ENCODE data around the gene GRB2.

GRB2 gene

DNA sequence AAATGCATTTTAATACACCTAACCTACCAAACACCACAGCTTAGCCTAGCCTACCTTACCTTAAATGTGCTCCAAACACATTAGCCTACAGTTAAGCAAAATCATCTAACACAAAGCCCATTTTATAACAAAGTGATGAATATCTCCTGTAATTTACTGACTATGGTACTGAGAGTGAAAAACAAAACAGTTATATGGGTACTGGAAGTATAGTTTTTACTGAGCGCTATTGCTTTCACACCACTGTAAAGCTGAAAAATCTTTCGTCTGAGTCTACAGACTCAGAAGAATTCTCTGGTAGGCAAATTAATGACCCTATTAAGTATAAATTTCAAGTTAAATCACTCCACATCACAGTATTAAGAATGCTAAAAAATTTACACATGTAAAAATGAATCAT, 3.5 kb downstream of the GRB2 start:
- no peak overlapping the region for H3K27ac ChIP-seq

DNA sequence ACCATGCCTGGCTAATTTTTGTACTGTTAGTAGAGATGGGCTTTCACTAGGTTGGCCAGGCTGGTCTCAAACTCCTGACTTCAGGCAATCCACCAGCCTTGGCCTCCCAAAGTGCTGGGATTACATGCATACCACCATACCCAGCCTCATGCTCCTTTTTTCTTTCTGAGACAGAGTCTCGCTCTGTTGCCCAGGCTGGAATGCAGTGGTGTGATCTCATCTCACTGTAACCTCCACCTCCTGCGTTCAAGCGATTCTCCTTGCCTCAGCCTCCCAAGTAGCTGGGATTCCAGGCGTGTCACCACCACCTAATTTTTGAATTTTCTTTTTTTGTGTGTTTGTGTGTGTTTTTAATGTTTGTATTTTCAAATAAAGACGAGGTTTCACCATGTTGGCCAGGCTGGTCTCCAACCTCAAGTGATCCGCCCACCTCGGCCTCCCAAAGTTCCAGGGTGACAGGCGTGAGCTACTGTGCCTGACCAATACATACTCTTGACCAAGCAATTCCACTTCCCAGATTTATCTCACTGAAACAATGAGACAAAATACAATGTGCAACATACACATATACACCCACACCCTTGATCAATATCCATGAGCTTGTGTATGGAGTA, 5.0 kb downstream of the GRB2 start:
- no peak overlapping the region for H3K27ac ChIP-seq
- H3K9me3 ChIP-seq (ENCODE audit: severe bottlenecking), result no peaks in the 10 kb centered on the region
- H3K27me3 ChIP-seq (ENCODE audit: insufficient read depth, low read depth, severe bottlenecking), result no peaks in the 10 kb centered on the region
- no peak for DNase-seq
- TF ChIP-seq, protein P1, sequence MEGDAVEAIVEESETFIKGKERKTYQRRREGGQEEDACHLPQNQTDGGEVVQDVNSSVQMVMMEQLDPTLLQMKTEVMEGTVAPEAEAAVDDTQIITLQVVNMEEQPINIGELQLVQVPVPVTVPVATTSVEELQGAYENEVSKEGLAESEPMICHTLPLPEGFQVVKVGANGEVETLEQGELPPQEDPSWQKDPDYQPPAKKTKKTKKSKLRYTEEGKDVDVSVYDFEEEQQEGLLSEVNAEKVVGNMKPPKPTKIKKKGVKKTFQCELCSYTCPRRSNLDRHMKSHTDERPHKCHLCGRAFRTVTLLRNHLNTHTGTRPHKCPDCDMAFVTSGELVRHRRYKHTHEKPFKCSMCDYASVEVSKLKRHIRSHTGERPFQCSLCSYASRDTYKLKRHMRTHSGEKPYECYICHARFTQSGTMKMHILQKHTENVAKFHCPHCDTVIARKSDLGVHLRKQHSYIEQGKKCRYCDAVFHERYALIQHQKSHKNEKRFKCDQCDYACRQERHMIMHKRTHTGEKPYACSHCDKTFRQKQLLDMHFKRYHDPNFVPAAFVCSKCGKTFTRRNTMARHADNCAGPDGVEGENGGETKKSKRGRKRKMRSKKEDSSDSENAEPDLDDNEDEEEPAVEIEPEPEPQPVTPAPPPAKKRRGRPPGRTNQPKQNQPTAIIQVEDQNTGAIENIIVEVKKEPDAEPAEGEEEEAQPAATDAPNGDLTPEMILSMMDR (IDR thresholded peaks at IDR 0.05; ENCODE audit: low read depth, low read length), result no peak
- no peak overlapping the region for H3K4me3 ChIP-seq (ENCODE audit: low read depth, low read length)
- H3K36me3 ChIP-seq, result peaks cover 5% of the 10 kb centered on the region

More for the DNA sequence above, 3.5 kb downstream of the GRB2 start:
- no peaks in the 10 kb centered on the region for H3K9me3 ChIP-seq (ENCODE audit: severe bottlenecking)
- H3K36me3 ChIP-seq, result peaks cover 5% of the 10 kb centered on the region
- DNase-seq, result no peak
- no peak overlapping the region for H3K4me3 ChIP-seq (ENCODE audit: low read depth, low read length)
- TF ChIP-seq, protein P1 (IDR thresholded peaks at IDR 0.05; ENCODE audit: low read depth, low read length), result no peak
- no peaks in the 10 kb centered on the region for H3K27me3 ChIP-seq (ENCODE audit: insufficient read depth, low read depth, severe bottlenecking)

DNA sequence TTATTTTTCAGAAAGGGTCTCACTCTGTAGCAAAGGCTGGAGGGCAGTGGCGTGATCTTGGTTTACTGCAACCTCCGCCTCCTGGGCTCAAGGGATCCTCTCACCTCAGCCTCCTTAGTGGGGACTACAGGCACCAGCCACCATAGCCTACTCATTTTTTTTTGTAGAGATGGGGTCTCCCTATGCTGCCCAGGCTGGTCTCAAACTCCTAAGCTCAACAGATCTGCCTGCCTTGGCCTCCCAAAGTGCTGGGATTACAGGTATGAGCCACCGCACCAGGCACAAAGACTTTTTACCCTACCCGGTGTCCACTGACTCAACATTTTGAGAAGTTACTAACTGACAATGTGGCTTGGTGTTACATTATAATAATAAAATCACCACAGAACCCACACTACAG, 7.2 kb downstream of the GRB2 start:
- Histone ChIP-seq H3K9me3 (ENCODE audit: severe bottlenecking) (no peaks in the 10 kb centered on the region), H3K36me3 (no peaks in the 10 kb centered on the region; the same call in 1 of the 2 replicates), H3K27ac (no peak overlapping the region), H3K27me3 (ENCODE audit: insufficient read depth, low read depth, severe bottlenecking) (no peaks in the 10 kb centered on the region), H3K4me3 (ENCODE audit: low read depth, low read length) (no peak overlapping the region)
- TF ChIP-seq, protein P1 (IDR thresholded peaks at IDR 0.05; ENCODE audit: low read depth, low read length), result no peak
- DNase-seq, result no peak

DNA sequence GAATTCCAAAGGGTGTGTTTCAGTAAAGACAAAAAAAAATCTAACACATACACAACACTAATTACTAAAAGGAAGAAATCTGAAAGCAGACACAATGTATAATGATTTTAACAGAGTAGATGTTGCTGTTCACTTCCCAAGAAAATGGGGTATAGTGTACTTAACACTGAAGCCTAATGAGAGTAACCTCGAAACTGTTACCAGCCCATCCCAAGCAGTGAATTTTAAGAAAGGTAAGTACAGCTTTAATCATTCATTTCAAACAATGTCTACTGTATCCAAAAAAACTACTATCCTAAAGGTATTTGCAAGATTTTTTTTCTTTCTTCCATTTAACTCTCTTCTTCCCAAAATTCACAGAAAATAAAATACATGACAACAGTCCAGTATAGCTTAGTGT, 8.3 kb downstream of the GRB2 start:
- TF ChIP-seq, protein P1 (IDR thresholded peaks at IDR 0.05; ENCODE audit: low read depth, low read length), result no peak
- no peak overlapping the region for H3K27ac ChIP-seq
- no peaks in the 10 kb centered on the region for H3K9me3 ChIP-seq (ENCODE audit: severe bottlenecking)
- no peaks in the 10 kb centered on the region for H3K27me3 ChIP-seq (ENCODE audit: insufficient read depth, low read depth, severe bottlenecking)
- DNase-seq, result no peak
- H3K4me3 ChIP-seq (ENCODE audit: low read depth, low read length), result no peak overlapping the region
- peaks cover 5% of the 10 kb centered on the region for H3K36me3 ChIP-seq

DNA sequence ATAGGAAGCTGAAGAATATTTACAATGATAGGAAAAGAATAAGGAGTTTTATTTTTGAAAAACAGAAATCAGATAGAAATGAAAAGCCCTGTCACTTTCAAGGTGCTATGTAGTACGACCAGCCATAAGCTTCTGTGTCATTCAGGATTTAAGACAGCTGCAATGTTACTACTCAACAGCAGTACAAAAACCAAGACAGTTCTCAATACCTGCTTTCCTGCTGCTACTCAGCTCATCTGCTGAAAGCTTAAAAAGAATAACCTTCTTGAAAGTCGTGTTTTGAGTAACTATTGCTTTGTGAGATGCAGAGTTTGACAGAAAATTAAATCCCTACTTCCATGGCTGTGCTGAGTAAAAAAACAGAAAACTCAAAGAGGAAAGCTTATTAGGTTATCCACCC, 8.7 kb downstream of the GRB2 start:
- no peak for DNase-seq
- H3K27me3 ChIP-seq (ENCODE audit: insufficient read depth, low read depth, severe bottlenecking), result no peaks in the 10 kb centered on the region
- no peak overlapping the region for H3K4me3 ChIP-seq (ENCODE audit: low read depth, low read length)
- H3K27ac ChIP-seq, result no peak overlapping the region
- no peaks in the 10 kb centered on the region for H3K9me3 ChIP-seq (ENCODE audit: severe bottlenecking)
- H3K36me3 ChIP-seq, result peaks cover 9% of the 10 kb centered on the region
- TF ChIP-seq, protein P1 (IDR thresholded peaks at IDR 0.05; ENCODE audit: low read depth, low read length), result no peak

DNA sequence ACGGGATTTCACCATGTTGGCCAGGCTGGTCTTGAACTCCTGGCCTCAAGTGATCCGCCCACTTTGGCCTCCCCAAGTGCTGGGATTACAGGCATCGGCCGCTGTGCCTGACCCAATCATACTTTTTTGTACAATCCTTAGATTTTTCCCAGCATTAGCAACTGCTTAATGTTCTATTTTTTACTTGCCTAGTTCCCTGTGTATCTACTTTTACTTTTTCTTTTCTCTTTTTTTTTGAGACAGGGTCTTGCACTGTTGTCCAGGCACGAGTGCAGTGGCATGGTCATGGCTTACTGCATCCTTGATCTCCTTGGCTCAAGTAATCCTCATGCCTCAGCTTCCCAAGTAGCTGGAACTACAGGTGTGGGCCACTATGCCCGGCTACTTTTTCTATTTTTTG, 9.5 kb downstream of the GRB2 start:
- H3K36me3 ChIP-seq, result peaks cover 14% of the 10 kb centered on the region
- DNase-seq, result no peak
- TF ChIP-seq, protein P1 (IDR thresholded peaks at IDR 0.05; ENCODE audit: low read depth, low read length), result no peak
- H3K4me3 ChIP-seq (ENCODE audit: low read depth, low read length), result no peak overlapping the region
- no peaks in the 10 kb centered on the region for H3K27me3 ChIP-seq (ENCODE audit: insufficient read depth, low read depth, severe bottlenecking)
- no peak overlapping the region for H3K27ac ChIP-seq
- no peaks in the 10 kb centered on the region for H3K9me3 ChIP-seq (ENCODE audit: severe bottlenecking)
